Hematopoietic multipotent progenitor cell (in vitro differentiated cells): ENCODE measurements around the gene FADS6. TPM values are rescaled to one million over a fixed set of nuclear protein-coding genes. Genes with fewer than 3 reads are reported as not detected.
"Not testable (repeated sequence)": the region's sequence is repeated elsewhere in the genome, so short reads cannot be mapped to it uniquely, and the experiment has no call there.

ENCODE experiments used
- DNase-seq, 3 donors: peaks; one replicate each; pipeline ENCODE4 v3.0.0-alpha.2; 2011 to 2015; ENCODE audit warnings: low read depth in 2 of 3, low spot score in 2 of 3
- total RNA-seq: library from RNA; depleted of rRNA; stranded (reverse); fragments of >200 nt; gene quantifications from one replicate; pipeline ENCODE4 v1.2.3, GENCODE V29; 2012

FADS6 gene
- total RNA-seq, 1 donor: not detected

GRCh38 chr17:74870512-74870911, 22.9 kb downstream of the FADS6 start:
- no peak for DNase-seq

- not testable (repeated sequence) for DNase-seq
These were observed 23.4 kb downstream of the FADS6 start for GRCh38 chr17:74870028-74870427.

- DNase-seq: no peak
These were observed 24.6 kb downstream of the FADS6 start for GRCh38 chr17:74868908-74869255.

GRCh38 chr17:74868251-74868907, 25.1 kb downstream of the FADS6 start:
- DNase-seq: no peak

- DNase-seq: no peak
These were observed 27.1 kb downstream of the FADS6 start for GRCh38 chr17:74866198-74866835.

GRCh38 chr17:74865504-74866197, 27.8 kb downstream of the FADS6 start:
- no peak for DNase-seq

GRCh38 chr17:74864866-74865395, 28.5 kb downstream of the FADS6 start:
- peak; percentile 56 to 72 (median 61) for DNase-seq

- no peak for DNase-seq
These were observed 29.1 kb downstream of the FADS6 start for GRCh38 chr17:74864297-74864865.

GRCh38 chr17:74863420-74864296, 29.8 kb downstream of the FADS6 start:
- DNase-seq: no peak

- DNase-seq: no peak
These were observed 30.5 kb downstream of the FADS6 start for GRCh38 chr17:74862919-74863318.

GRCh38 chr17:74862108-74862901, 31.1 kb downstream of the FADS6 start:
- peak in 2 of 3 donors; percentile 76 to 91 for DNase-seq

GRCh38 chr17:74861662-74862107, 31.7 kb downstream of the FADS6 start:
- DNase-seq: no peak

- no peak for DNase-seq
These were observed 32.4 kb downstream of the FADS6 start for GRCh38 chr17:74860872-74861661.

- peak in 1 of 3 donors; percentile 26 for DNase-seq
These were observed 33.1 kb downstream of the FADS6 start for GRCh38 chr17:74860229-74860871.

- peak in 1 of 3 donors; percentile 29 for DNase-seq
These were observed 33.8 kb downstream of the FADS6 start, which contains the start of gene GRIN2C for GRCh38 chr17:74859459-74860228. Gene GRIN2C (minus strand): TSS chr17:74859885. CDS start chr17:74855092, 4,793 bp downstream.

- no peak for DNase-seq
These were observed 34.6 kb downstream of the FADS6 start for GRCh38 chr17:74858672-74859458.
